Measurements from ENCODE around the gene LAMTOR3. TPM values are rescaled to one million over a fixed set of nuclear protein-coding genes. Genes with fewer than 3 reads are reported as not detected.

The LAMTOR3 gene
- total and polyA plus RNA-seq, 2 donors (not counting 1 experiment from before 2014, with no cell fraction given): 24.1 to 95.5 TPM

GRCh38 chr4:99917575-99917974, 23.3 kb upstream of the LAMTOR3 start:
- no peak for TF ChIP-seq EZH2 (IDR thresholded peaks at IDR 0.05; ENCODE audit: low read length, missing control alignments)
- no peak for TF ChIP-seq CTCF (conservative IDR thresholded peaks at IDR 0.05 in 1 of 2, IDR thresholded peaks at IDR 0.05 in 1 of 2; ENCODE audit: low read depth in 1 of 2, low read length in 2 of 2)
- no peaks in the 10 kb centered on the region for H3K27me3 ChIP-seq (ENCODE audit: control insufficient read depth, insufficient read depth, low read length)
- H3K4me1 ChIP-seq (ENCODE audit: control insufficient read depth, extremely low read depth, insufficient read depth, low read length): no peaks in the 10 kb centered on the region
- H3K4me3 ChIP-seq (replicated peaks in 1 of 4; ENCODE audit: control extremely low read depth in 1 of 4, insufficient read depth in 1 of 4, low read depth in 3 of 4, low read length in 4 of 4): no peak overlapping the region
- H3K9me3 ChIP-seq (ENCODE audit: control insufficient read depth, insufficient read depth, low read depth, low read length): no peaks in the 10 kb centered on the region
- no peak overlapping the region for H3K27ac ChIP-seq (ENCODE audit: insufficient read depth, low read length)
- H4K20me1 ChIP-seq (ENCODE audit: control insufficient read depth, extremely low read depth, insufficient read depth, low read length): no peaks in the 10 kb centered on the region
- H2AFZ ChIP-seq (ENCODE audit: low read length): no peak overlapping the region
- H3K79me2 ChIP-seq (ENCODE audit: control insufficient read depth, insufficient read depth, low read length): no peaks in the 10 kb centered on the region
- H3K9ac ChIP-seq (ENCODE audit: insufficient read depth, low read length): no peak overlapping the region
- no peaks in the 10 kb centered on the region for H3K36me3 ChIP-seq (ENCODE audit: control insufficient read depth, insufficient read depth, low read length)
- no peak overlapping the region for H3K4me2 ChIP-seq (ENCODE audit: extremely low read depth, insufficient read depth, low read length)
- DNase-seq (ENCODE audit: low read depth in 2 of 2): no peak

GRCh38 chr4:99915449-99915848, 21.2 kb upstream of the LAMTOR3 start:
- H4K20me1 ChIP-seq (ENCODE audit: control insufficient read depth, extremely low read depth, insufficient read depth, low read length): no peaks in the 10 kb centered on the region
- no peak overlapping the region for H3K4me2 ChIP-seq (ENCODE audit: extremely low read depth, insufficient read depth, low read length)
- no peaks in the 10 kb centered on the region for H3K36me3 ChIP-seq (ENCODE audit: control insufficient read depth, insufficient read depth, low read length)
- no peak overlapping the region for H2AFZ ChIP-seq (ENCODE audit: low read length)
- H3K27ac ChIP-seq (ENCODE audit: insufficient read depth, low read length): no peak overlapping the region
- no peaks in the 10 kb centered on the region for H3K79me2 ChIP-seq (ENCODE audit: control insufficient read depth, insufficient read depth, low read length)
- no peaks in the 10 kb centered on the region for H3K9me3 ChIP-seq (ENCODE audit: control insufficient read depth, insufficient read depth, low read depth, low read length)
- H3K27me3 ChIP-seq (ENCODE audit: control insufficient read depth, insufficient read depth, low read length): no peaks in the 10 kb centered on the region
- H3K9ac ChIP-seq (ENCODE audit: insufficient read depth, low read length): no peak overlapping the region
- no peak for DNase-seq (ENCODE audit: low read depth in 2 of 2)
- H3K4me3 ChIP-seq (replicated peaks in 1 of 4; ENCODE audit: control extremely low read depth in 1 of 4, insufficient read depth in 1 of 4, low read depth in 3 of 4, low read length in 4 of 4): no peak overlapping the region
- no peaks in the 10 kb centered on the region for H3K4me1 ChIP-seq (ENCODE audit: control insufficient read depth, extremely low read depth, insufficient read depth, low read length)
- TF ChIP-seq EZH2 (IDR thresholded peaks at IDR 0.05; ENCODE audit: low read length, missing control alignments) (no peak), CTCF (conservative IDR thresholded peaks at IDR 0.05 in 1 of 2, IDR thresholded peaks at IDR 0.05 in 1 of 2; ENCODE audit: low read depth in 1 of 2, low read length in 2 of 2) (no peak)

- H3K4me2 ChIP-seq (ENCODE audit: extremely low read depth, insufficient read depth, low read length): peak overlapping the region; percentile 49
- no peak for DNase-seq (ENCODE audit: low read depth in 2 of 2)
- no peaks in the 10 kb centered on the region for H3K9me3 ChIP-seq (ENCODE audit: control insufficient read depth, insufficient read depth, low read depth, low read length)
- H3K27me3 ChIP-seq (ENCODE audit: control insufficient read depth, insufficient read depth, low read length): no peaks in the 10 kb centered on the region
- peaks cover 38% of the 10 kb centered on the region for H3K79me2 ChIP-seq (ENCODE audit: control insufficient read depth, insufficient read depth, low read length)
- peak overlapping the region; percentile 35 to 94 (median 51) for H3K4me3 ChIP-seq (replicated peaks in 1 of 4; ENCODE audit: control extremely low read depth in 1 of 4, insufficient read depth in 1 of 4, low read depth in 3 of 4, low read length in 4 of 4)
- H2AFZ ChIP-seq (ENCODE audit: low read length): peak overlapping the region; percentile 90
- no peaks in the 10 kb centered on the region for H4K20me1 ChIP-seq (ENCODE audit: control insufficient read depth, extremely low read depth, insufficient read depth, low read length)
- TF ChIP-seq EZH2 (IDR thresholded peaks at IDR 0.05; ENCODE audit: low read length, missing control alignments) (no peak), CTCF (conservative IDR thresholded peaks at IDR 0.05 in 1 of 2, IDR thresholded peaks at IDR 0.05 in 1 of 2; ENCODE audit: low read depth in 1 of 2, low read length in 2 of 2) (no peak)
- H3K9ac ChIP-seq (ENCODE audit: insufficient read depth, low read length): no peak overlapping the region
- H3K27ac ChIP-seq (ENCODE audit: insufficient read depth, low read length): peak overlapping the region; percentile 62
- H3K4me1 ChIP-seq (ENCODE audit: control insufficient read depth, extremely low read depth, insufficient read depth, low read length): no peaks in the 10 kb centered on the region
- H3K36me3 ChIP-seq (ENCODE audit: control insufficient read depth, insufficient read depth, low read length): peaks cover 2% of the 10 kb centered on the region
Measured at GRCh38 chr4:99894998-99895397, 771 bp upstream of the LAMTOR3 start.
